ENCODE measurements around the gene HPS6. TPM values are rescaled to one million over a fixed set of nuclear protein-coding genes. Genes with fewer than 3 reads are reported as not detected.
A peak's percentile ranks its signal among the peaks of the same experiment; 100 is the strongest.
"Not testable (repeated sequence)": the region's sequence is repeated elsewhere in the genome, so short reads cannot be mapped to it uniquely, and the experiment has no call there.

HPS6 gene
- 10 to 100 TPM; 26.1 to 29.6 TPM for total RNA-seq

DNA sequence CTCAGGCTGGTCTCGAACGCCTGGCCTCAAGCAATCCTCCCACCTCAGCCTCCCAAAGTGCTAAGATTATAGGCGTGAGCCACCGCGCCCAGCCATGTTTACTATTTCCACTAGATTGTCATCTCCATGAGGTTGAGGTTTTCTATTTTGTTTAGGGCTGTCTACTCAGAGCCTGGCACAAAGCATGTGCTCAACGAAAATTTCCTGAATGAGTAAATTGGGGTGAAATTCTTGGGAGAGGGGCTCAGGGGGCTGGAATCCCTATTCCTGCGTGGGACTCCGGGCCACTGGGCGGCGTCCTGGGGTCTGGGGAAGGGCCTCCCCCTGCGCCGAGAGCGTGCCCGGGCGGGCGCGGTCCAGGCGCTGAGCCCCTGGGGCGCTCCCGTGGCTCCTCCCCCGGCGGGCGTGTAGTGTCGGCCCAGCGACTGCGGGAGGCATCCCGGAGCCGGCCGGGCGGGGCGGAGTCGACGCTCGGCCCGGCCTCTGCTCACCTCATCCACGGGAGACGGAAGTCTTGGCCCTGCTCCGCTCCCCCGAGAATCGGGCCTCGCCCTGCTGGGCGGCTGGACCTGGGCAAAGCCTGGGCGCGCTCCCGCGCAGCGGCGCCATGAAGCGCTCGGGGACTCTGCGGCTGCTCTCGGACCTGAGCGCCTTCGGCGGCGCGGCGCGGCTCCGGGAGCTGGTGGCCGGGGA, at the start of gene HPS6:
Gene HPS6 (plus strand): TSS at position 482 of the 693 bp plus-strand sequence. CDS start 126 bp downstream, at position 608.
- H3K27ac Mint-ChIP-seq: peak within 1 kb of the TSS; percentile 86
- H3K27me3 Mint-ChIP-seq: no peaks in the 10 kb centered on the region
- ATAC-seq (peak; percentile 98), DNase-seq (peak; percentile 94)
- H3K4me3 Mint-ChIP-seq: peak within 1 kb of the TSS; percentile 83
- H3K9me3 Mint-ChIP-seq (ENCODE audit: low read depth): no peaks in the 10 kb centered on the region
- peaks cover 2% of the 10 kb centered on the region for H3K36me3 Mint-ChIP-seq
- CTCF ChIA-PET: interaction anchor here (0.7 to 14.3 kb wide), 5 partner anchors 8 to 226 kb away, joined by 3 to 228 read pairs (median 3); partner anchors contain the start of gene KCNIP2
- peaks cover 19% of the 10 kb centered on the region for H3K4me1 Mint-ChIP-seq

DNA sequence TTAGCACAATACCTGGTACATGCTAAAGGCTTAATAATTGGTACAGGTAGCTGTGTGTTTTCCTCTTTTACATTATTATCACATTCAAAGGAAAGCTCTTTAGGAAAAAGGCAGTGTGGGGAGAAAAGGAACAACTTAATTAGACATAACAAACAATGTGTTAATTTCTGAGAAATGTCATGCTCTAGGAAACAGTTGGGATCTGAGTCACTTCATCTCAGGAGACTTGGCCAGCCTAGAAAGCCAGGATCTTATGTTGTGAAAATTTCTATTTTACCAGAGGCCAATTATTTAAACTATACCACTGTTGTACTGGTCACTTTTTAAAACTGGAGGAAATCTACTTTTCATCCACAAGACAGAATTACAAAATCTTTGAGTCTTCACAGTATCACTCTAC, 48.7 kb upstream of the HPS6 start:
- H3K36me3 Mint-ChIP-seq: peaks cover 16% of the 10 kb centered on the region
- peaks cover 2% of the 10 kb centered on the region for H3K4me1 Mint-ChIP-seq
- H3K9me3 Mint-ChIP-seq (ENCODE audit: low read depth): peaks cover 2% of the 10 kb centered on the region
- DNase-seq (no peak), ATAC-seq (no peak)
- no peak overlapping the region for H3K27ac Mint-ChIP-seq
- no peaks in the 10 kb centered on the region for H3K27me3 Mint-ChIP-seq
- CTCF ChIA-PET: interaction anchor here (1.7 to 3.1 kb wide), 3 partner anchors 171 to 180 kb away, joined by 3 to 16 read pairs (median 8); no protein-coding TSS in a partner anchor
- no peak overlapping the region for H3K4me3 Mint-ChIP-seq

DNA sequence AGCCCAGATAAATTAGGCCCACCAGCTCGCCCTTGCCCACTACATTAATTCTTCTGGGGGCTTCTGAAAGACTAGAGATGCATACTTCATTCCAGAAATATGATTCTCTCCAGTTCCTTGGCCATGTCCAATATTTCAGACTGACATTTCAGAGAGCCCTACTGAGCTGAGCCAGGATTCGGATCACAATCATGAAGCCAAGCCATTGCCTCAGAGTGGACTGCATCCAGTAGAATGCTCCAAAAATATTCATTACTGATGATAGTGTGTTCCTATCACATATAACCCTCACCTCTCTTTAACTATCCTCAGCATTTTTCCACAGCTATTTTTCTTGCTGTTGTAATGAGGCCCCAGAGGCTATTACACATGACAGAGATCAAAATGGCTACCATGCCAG, 47.9 kb upstream of the HPS6 start:
- no peak overlapping the region for H3K27ac Mint-ChIP-seq
- DNase-seq (no peak), ATAC-seq (no peak)
- H3K36me3 Mint-ChIP-seq: peaks cover 19% of the 10 kb centered on the region
- H3K4me3 Mint-ChIP-seq: no peak overlapping the region
- CTCF ChIA-PET: interaction anchor here (0.6 to 3.1 kb wide), 5 partner anchors 33 to 181 kb away, joined by 3 to 16 read pairs (median 3); no protein-coding TSS in a partner anchor
- H3K27me3 Mint-ChIP-seq: no peaks in the 10 kb centered on the region
- peaks cover 2% of the 10 kb centered on the region for H3K4me1 Mint-ChIP-seq
- H3K9me3 Mint-ChIP-seq (ENCODE audit: low read depth): peaks cover 3% of the 10 kb centered on the region

DNA sequence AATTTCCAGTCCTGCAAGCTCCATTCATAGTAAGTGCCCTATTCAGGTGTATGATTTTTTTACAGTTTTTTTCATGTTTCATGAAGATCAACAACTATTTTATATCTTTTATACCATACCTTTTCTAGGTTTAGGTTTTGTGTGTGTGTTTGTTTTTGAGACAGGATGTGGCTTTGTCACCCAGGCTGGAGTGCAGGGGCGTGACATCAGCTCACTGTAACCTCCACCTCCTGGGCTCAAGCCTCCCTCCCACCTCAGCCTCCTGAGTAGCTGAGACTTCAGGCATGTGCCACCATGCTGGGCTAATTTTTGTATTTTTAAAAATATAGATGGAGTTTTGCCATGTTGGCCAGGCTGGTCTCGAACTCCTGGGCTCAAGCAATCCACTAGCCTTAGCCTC, 44.2 kb upstream of the HPS6 start:
- H3K36me3 Mint-ChIP-seq: peaks cover 34% of the 10 kb centered on the region
- ATAC-seq (peak; percentile 51), DNase-seq (peak; percentile 64)
- no peak overlapping the region for H3K27ac Mint-ChIP-seq
- no peaks in the 10 kb centered on the region for H3K27me3 Mint-ChIP-seq
- peaks cover 3% of the 10 kb centered on the region for H3K9me3 Mint-ChIP-seq (ENCODE audit: low read depth)
- CTCF ChIA-PET: interaction anchor here (1.1 to 3.4 kb wide), 4 partner anchors 11 to 182 kb away, joined by 3 to 21 read pairs (median 6); no protein-coding TSS in a partner anchor
- peaks cover 2% of the 10 kb centered on the region for H3K4me1 Mint-ChIP-seq
- no peak overlapping the region for H3K4me3 Mint-ChIP-seq

DNA sequence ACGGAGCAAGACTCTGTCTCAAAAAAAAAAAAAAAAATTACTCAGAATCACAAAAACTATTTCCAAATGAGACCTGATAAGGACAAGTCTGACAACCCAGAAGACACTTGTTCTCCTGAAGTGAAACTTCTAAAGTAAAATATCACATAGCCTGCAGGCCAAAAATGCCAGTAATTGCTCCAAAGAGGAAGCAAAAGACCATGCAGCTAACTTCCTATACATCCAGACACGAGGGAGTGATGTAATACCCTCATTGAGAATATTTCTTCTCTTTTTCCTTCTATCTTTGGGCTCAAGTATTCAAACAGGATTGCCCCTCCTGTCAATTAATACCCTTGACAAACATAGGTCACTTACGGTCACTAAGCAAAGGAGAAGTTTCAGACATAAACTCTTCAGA, 40.4 kb upstream of the HPS6 start:
- Mint-ChIP-seq H3K27ac (no peak overlapping the region), H3K27me3 (no peaks in the 10 kb centered on the region)
- no peak for ATAC-seq

DNA sequence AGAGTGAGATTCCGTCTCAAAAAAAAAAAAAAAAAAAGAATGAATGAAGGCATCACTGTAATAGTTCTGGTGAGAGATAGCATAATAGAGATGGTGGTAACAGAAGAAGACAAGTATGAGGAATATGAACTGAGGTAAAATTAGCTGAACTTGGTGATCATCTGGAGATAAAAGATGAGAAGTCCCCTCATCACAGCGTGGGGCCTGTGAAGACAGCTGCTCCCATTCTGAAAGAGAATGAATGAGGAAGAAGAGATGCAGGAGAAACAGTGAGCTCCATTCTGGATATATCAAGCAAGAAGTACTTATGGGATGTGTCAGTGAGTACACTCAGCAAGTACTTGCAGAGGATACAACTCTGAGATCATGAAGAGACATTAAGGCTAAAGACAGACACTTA, 37.9 kb upstream of the HPS6 start:
- ATAC-seq (no peak), DNase-seq (no peak)
- Mint-ChIP-seq H3K4me1 (no peaks in the 10 kb centered on the region), H3K27me3 (no peaks in the 10 kb centered on the region), H3K27ac (no peak overlapping the region), H3K36me3 (peaks cover 36% of the 10 kb centered on the region), H3K4me3 (no peak overlapping the region), H3K9me3 (ENCODE audit: low read depth) (no peaks in the 10 kb centered on the region)
- CTCF ChIA-PET: interaction anchor here (0.7 to 0.8 kb wide), 2 partner anchors 18 to 187 kb away, joined by 3 read pairs; no protein-coding TSS in a partner anchor

More for the DNA sequence above, 40.4 kb upstream of the HPS6 start:
- Mint-ChIP-seq H3K9me3 (ENCODE audit: low read depth) (peaks cover 3% of the 10 kb centered on the region), H3K4me3 (no peak overlapping the region), H3K36me3 (peaks cover 39% of the 10 kb centered on the region), H3K4me1 (peaks cover 2% of the 10 kb centered on the region)
- DNase-seq: no peak
- CTCF ChIA-PET: no interaction called here

DNA sequence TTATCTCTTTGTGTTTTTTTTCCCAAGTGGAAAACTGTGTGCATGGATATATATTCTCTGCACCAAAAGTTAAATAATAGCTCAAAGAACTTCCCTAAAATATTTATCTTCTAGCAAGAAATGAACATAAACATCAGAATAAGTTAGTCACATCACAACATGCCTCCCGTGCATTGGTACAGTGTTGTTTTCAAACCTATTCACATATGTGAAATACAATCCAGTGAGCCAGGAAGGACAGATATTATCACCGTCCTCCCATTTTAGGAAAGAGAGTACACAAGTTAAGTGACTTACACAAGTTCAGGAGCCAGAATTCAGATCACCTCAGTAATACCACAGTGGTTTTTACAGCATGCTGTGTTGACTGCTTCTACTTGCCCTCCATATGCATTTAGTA, 31.4 kb upstream of the HPS6 start:
- CTCF ChIA-PET: interaction anchor here (0.6 to 2.1 kb wide), 4 partner anchors 23 to 193 kb away, joined by 3 to 6 read pairs (median 3); no protein-coding TSS in a partner anchor
- Mint-ChIP-seq H3K36me3 (peaks cover 28% of the 10 kb centered on the region), H3K27me3 (no peaks in the 10 kb centered on the region), H3K27ac (no peak overlapping the region), H3K9me3 (ENCODE audit: low read depth) (no peaks in the 10 kb centered on the region), H3K4me3 (no peak overlapping the region), H3K4me1 (peaks cover 1% of the 10 kb centered on the region)
- ATAC-seq: no peak
- no peak for DNase-seq

DNA sequence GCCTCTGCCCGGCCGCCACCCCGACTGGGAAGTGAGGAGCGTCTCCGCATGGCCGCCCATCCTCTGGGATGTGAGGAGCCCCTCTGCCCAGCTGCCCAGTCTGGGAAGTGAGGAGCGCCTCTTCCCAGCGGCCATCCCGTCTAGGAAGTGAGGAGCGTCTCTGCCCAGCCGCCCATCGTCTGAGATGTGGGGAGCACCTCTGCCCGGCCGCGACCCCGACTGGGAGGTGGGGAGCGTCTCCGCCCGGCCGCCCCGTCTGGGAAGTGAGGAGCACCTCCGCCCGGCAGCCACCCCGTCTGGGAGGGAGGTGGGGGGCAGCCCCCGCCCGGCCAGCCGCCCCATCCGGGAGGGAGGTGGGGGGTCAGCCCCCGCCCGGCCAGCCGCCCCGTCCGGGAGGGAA, 29.3 kb upstream of the HPS6 start:
- CTCF ChIA-PET: interaction anchor here (2.1 kb wide), 1 partner anchor 37 kb away, joined by 6 read pairs; no protein-coding TSS in a partner anchor
- DNase-seq; H3K4me3 Mint-ChIP-seq; H3K27ac Mint-ChIP-seq; H3K27me3 Mint-ChIP-seq; H3K4me1 Mint-ChIP-seq; H3K9me3 Mint-ChIP-seq (ENCODE audit: low read depth); ATAC-seq: not testable (repeated sequence)
- H3K36me3 Mint-ChIP-seq: peaks cover 24% of the 10 kb centered on the region

DNA sequence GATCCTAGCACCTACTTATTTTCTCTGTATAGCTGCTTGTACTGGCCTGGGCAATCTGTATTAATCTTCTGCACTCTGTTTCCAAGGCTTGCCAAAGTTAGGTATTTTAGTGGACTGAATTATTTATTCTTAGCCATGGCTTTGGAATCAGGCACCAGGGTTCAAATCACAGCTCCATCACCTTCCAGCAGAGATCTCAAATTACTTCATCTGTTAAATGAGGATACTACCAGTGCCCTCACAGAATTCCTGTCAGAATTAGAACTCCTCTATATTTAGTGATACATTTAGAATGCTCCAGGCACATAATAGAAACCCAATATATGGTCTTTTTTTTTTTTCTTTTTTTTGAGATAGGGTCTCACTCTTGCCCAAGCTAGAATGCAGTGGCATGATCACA, 26.7 kb upstream of the HPS6 start:
- Mint-ChIP-seq H3K4me3 (no peak overlapping the region), H3K27ac (no peak overlapping the region), H3K4me1 (peaks cover 1% of the 10 kb centered on the region), H3K27me3 (no peaks in the 10 kb centered on the region), H3K9me3 (ENCODE audit: low read depth) (no peaks in the 10 kb centered on the region), H3K36me3 (peaks cover 11% of the 10 kb centered on the region)
- DNase-seq (peak; percentile 7), ATAC-seq (no peak)
- CTCF ChIA-PET: interaction anchor here (1.0 kb wide), 1 partner anchor 41 kb away, joined by 3 read pairs; no protein-coding TSS in a partner anchor

DNA sequence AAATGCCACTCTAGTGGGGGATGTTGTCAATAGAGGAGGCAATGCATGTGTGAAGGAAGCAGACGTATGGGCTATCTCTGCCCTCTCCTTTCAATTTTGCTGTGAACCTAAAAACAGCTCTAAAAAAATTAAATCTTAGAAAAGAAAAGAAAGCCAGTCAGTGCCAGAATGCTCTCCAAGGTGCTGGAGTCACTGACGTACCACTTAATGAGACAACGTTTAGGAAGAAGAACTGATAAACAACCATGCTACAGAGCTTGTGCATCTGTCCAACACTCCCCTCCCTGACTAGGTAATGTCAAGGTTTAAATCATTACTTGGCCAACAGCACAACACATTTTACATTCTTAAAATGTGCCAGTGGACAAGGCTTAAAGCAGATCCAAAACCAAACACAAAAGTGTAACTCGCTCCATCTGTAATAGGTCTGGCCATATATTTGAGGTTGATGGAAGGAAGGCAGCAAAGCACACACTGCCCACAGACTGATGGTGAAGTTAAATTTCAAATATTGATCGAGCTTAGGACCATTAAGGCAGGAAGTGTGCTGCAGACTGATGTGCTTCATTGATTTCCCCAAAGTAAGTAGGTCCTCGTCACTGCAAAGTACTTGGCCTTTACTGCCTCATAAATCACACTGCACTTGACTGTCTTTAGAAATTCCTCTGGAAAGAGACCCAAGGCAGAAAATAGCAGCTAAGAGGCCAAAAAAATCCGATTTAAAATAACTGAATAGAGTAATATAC, 24.7 kb upstream of the HPS6 start:
- no peaks in the 10 kb centered on the region for H3K4me1 Mint-ChIP-seq
- CTCF ChIA-PET: interaction anchor here (1.2 kb wide), 1 partner anchor 31 kb away, joined by 4 read pairs; no protein-coding TSS in a partner anchor
- no peak overlapping the region for H3K27ac Mint-ChIP-seq
- H3K27me3 Mint-ChIP-seq: no peaks in the 10 kb centered on the region
- DNase-seq (no peak), ATAC-seq (no peak)
- H3K36me3 Mint-ChIP-seq: peaks cover 8% of the 10 kb centered on the region
- H3K4me3 Mint-ChIP-seq: no peak overlapping the region
- no peaks in the 10 kb centered on the region for H3K9me3 Mint-ChIP-seq (ENCODE audit: low read depth)

DNA sequence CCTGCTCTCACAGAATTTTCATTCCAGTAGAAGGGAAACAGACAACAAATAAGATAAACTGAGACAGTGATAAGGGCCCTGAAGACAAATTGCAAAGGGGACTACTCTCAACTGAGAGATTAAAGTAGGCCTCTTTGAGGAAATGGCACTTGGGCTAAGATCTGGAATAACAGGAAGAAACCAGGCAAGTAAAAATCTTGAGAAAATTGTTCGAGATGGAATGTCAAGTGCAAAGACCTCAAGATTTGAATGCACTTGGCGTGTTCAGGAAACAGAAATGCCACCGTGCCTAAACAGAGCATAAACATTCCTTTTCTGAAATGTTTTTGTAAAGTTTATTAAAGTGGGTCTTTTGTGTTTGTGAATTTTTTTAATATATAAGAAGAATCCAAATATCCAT, 19.9 kb upstream of the HPS6 start:
- Mint-ChIP-seq H3K36me3 (peaks cover 2% of the 10 kb centered on the region), H3K9me3 (ENCODE audit: low read depth) (no peaks in the 10 kb centered on the region), H3K27me3 (no peaks in the 10 kb centered on the region), H3K4me1 (peaks cover 14% of the 10 kb centered on the region), H3K27ac (no peak overlapping the region), H3K4me3 (no peak overlapping the region)
- no peak for DNase-seq
- CTCF ChIA-PET: interaction anchor here (2.0 kb wide), 1 partner anchor 204 kb away, joined by 5 read pairs; no protein-coding TSS in a partner anchor
- ATAC-seq: no peak

DNA sequence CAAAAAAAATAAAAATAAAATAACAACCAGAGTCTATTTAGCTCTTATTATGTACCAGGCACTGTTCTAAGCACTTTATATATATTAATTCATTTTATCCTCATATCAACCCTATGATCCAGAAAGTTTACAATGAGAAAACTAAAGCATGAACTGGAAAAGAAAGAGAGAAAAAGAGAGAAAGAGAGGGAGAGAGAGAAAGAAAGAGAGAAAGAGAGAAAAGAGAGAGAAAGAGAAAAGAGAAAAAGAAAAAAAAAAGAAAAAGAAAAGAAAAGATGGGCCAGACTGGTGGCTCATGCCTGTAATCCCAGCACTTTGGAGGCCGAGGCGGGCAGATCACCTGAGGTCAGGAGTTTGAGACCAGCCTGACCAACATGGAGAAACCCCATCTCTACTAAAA, 19.1 kb upstream of the HPS6 start:
- ATAC-seq (no peak), DNase-seq (no peak)
- H3K27me3 Mint-ChIP-seq: no peaks in the 10 kb centered on the region
- H3K9me3 Mint-ChIP-seq (ENCODE audit: low read depth): no peaks in the 10 kb centered on the region
- no peak overlapping the region for H3K4me3 Mint-ChIP-seq
- H3K27ac Mint-ChIP-seq: no peak overlapping the region
- H3K36me3 Mint-ChIP-seq: peaks cover 2% of the 10 kb centered on the region
- CTCF ChIA-PET: no interaction called here
- H3K4me1 Mint-ChIP-seq: peaks cover 14% of the 10 kb centered on the region

DNA sequence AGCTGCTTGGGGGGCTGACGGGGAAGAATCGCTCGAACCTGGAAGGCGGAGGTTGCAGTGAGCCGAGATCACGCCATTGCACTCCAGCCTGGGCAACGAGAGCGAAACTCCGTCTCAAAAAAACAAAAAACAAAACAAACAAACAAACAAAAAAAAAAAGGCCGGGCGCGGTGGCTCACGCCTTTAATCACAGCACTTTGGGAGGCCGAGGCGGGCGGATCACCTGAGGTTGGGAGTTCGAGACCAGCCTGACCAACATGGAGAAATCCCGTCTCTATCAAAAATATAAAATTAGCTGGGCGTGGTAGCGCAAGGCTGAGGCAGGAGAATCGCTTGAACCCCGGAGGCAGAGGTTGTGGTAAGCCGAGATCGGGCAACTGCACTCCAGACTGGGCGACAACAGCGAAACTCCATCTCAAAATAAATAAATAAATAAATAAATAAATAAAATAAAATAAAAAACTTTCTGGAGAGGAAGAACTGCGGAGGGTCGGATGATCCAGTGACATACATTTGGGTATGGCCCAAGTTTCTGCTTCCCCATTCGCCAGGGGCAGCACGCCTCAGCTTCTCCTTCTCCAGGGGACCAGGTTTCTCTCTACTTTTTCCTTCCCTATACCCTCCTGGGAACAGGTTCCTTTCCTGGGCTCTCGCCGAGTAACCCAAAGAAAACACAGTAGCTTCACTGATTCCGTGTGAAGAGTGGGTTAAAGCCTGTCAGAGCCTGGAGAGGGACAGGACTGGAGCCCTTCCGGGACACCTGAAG, 10.1 kb upstream of the HPS6 start:
- not testable (repeated sequence) for H3K27me3 Mint-ChIP-seq; H3K36me3 Mint-ChIP-seq; H3K9me3 Mint-ChIP-seq (ENCODE audit: low read depth); ATAC-seq; DNase-seq
- Mint-ChIP-seq H3K4me3 (peak overlapping the region; percentile 95), H3K27ac (peak overlapping the region; percentile 93), H3K4me1 (peaks cover 40% of the 10 kb centered on the region)
- CTCF ChIA-PET: interaction anchor here (0.7 to 2.2 kb wide), 6 partner anchors 11 to 214 kb away, joined by 3 to 18 read pairs (median 3); no protein-coding TSS in a partner anchor
